Measurements from ENCODE around the gene EIF3L.
A peak's percentile ranks its signal among the peaks of the same experiment; 100 is the strongest.
"Not testable (repeated sequence)": the region's sequence is repeated elsewhere in the genome, so short reads cannot be mapped to it uniquely, and the experiment has no call there.

The EIF3L gene

DNA sequence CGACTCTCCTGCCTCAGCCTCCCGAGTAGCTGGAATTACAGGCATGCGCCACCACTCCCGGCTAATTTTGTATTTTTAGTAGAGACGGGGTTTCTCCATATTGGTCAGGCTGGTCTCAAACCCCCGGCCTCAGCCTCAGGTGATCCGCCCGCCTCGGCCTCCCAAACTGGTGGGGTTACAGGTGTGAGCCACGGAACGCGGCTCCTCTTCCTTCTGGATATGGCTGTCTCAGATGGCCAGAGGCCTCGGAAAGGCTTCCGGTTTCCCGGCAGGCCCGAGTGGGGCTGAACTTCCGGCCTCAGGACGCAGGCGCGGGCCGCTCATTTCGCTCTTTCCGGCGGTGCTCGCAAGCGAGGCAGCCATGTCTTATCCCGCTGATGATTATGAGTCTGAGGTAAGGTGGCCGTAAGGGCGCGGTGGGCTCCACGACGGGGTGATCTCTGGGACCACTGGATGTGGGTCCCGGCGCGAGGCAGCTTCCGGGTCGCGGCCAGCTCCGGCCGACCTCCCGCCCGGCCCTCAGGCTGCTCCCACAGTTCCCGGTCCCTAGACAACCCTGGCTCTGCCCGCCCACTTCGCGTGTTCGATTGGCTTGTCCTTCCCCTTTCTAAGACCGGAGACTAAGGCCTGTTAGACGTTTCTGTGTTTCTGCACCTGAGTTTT lies at the start of gene EIF3L:
Gene EIF3L (plus strand): TSS at position 331 of the 663 bp plus-strand sequence. CDS start 31 bp downstream, at position 362.
- peak; percentile 89 for DNase-seq (ENCODE audit: extremely low spot score, insufficient read length, low read depth)
- FAIRE-seq: peak; percentile 85

DNA sequence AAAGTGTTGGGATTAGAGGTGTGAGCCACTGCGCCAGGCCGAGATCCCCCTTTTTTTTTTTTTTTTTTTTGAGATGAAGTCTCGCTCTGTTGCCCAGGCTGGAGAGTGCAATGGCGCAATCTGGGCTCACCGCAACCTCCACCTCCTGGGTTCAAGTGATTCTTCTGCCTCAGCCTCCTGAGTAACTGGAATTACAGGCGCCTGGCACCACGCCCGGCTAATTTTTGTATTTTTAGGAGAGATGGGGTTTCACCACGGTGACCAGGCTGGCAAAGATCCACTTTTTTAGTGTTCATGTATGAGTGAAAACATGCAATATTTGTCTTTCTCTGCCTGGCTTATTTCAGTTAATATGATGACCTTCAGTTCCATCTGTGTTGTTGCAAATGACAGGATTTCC lies 49.2 kb upstream of the EIF3L start:
- not testable (repeated sequence) for FAIRE-seq; DNase-seq (ENCODE audit: extremely low spot score, insufficient read length, low read depth)

GRCh38 chr22:37801946-37802309 lies 47.3 kb upstream of the EIF3L start:
- DNase-seq (ENCODE audit: extremely low spot score, insufficient read length, low read depth) (no peak), FAIRE-seq (no peak)

- DNase-seq (ENCODE audit: extremely low spot score, insufficient read length, low read depth) (no peak), FAIRE-seq (no peak)
These were observed 46.7 kb upstream of the EIF3L start for GRCh38 chr22:37802310-37803194.

DNA sequence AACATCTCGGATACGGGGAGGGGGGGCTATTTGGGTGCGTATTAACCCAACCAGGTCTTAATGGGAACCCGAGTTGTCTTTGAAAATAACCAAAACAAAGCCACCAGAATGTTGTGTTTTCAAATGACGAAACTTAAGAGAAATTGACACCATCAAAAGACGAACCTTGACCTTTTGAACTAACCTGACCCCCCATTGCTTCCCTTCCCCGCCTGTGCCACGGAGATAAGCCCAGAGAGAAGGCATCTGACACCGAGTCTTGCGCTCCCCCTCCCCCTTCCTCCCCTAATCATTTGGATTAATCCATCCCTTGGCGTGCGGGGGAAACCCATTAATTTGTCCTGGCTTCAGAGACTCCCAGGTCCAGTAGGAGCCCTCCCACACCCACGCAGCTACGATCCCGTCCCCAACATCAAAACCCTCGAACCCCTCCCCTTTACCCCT lies 46.0 kb upstream of the EIF3L start:
- FAIRE-seq: no peak

GRCh38 chr22:37803639-37804351 lies 45.4 kb upstream of the EIF3L start:
- FAIRE-seq (no peak), DNase-seq (ENCODE audit: extremely low spot score, insufficient read length, low read depth) (no peak)

More for the DNA sequence above, 46.0 kb upstream of the EIF3L start:
- no peak for DNase-seq (ENCODE audit: extremely low spot score, insufficient read length, low read depth)

GRCh38 chr22:37804352-37804880 lies 44.8 kb upstream of the EIF3L start:
- FAIRE-seq (no peak), DNase-seq (ENCODE audit: extremely low spot score, insufficient read length, low read depth) (no peak)

- DNase-seq (ENCODE audit: extremely low spot score, insufficient read length, low read depth): no peak
- no peak for FAIRE-seq
These were observed 44.1 kb upstream of the EIF3L start for GRCh38 chr22:37804881-37805809.

DNA sequence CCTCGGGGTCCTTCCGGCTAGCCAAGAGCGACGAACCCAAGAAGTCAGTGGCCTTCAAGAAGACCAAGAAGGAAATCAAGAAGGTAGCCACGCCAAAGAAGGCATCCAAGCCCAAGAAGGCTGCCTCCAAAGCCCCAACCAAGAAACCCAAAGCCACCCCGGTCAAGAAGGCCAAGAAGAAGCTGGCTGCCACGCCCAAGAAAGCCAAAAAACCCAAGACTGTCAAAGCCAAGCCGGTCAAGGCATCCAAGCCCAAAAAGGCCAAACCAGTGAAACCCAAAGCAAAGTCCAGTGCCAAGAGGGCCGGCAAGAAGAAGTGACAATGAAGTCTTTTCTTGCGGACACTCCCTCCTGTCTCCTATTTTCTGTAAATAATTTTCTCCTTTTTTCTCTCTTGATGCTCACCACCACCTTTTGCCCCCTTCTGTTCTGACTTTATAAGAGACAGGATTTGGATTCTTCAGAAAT lies 43.4 kb upstream of the EIF3L start:
- DNase-seq (ENCODE audit: extremely low spot score, insufficient read length, low read depth) (no peak), FAIRE-seq (no peak)

DNA sequence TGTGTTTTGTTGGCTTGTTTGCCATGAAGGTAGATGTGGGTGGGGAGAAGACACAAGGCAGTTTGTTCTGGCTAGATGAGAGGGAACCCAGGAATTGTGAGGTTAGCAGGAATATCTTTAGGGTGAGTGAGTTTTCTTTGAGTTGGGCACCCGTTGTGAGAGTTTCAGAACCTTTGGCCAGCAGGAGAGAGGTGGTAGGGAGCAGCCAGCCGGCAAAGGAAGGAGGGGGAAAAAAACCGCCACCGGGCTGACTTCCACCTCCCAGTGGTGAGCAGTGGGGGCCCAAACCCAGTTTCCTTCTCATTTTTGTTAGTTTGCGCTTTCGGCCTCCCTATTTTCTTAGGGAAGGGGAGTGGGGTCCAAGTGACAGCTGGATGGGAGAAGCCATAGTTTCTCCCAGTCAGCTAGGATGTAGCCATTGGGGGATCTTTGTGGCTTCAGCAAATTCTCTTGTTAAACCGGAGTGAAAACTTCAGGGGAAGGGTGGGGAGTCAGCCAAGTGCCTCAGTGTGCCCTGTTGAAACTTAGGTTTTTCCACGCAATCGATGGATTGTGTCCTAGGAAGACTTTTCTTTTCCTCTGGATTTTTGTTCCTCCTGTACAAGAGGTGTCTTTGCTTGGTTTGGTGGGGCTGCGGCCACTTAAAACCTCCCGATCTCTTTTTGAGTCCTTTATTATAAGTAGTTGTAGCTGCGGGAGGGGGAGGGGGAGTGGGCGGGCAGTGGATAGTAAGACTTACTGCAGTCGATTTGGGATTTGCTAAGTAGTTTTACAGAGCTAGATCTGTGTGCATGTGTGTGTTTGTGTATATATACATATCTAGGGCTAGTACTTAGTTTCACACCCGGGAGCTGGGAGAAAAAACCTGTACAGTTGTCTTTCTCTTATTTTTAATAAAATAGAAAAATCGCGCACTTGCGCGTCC lies 42.5 kb upstream of the EIF3L start:
- FAIRE-seq: no peak
- no peak for DNase-seq (ENCODE audit: extremely low spot score, insufficient read length, low read depth)

GRCh38 chr22:37807410-37808293 lies 41.6 kb upstream of the EIF3L start, which contains the start of gene GCAT:
Gene GCAT (plus strand): TSS chr22:37807934. CDS start chr22:37807968, 34 bp downstream.
- DNase-seq (ENCODE audit: extremely low spot score, insufficient read length, low read depth): peak; percentile 98
- FAIRE-seq: peak; percentile 95

- no peak for FAIRE-seq
- no peak for DNase-seq (ENCODE audit: extremely low spot score, insufficient read length, low read depth)
These were observed 40.9 kb upstream of the EIF3L start for GRCh38 chr22:37808294-37808657.

- FAIRE-seq: no peak
These were observed 39.4 kb upstream of the EIF3L start for GRCh38 chr22:37809672-37810333.

GRCh38 chr22:37811867-37812266 lies 37.4 kb upstream of the EIF3L start:
- FAIRE-seq: no peak

More at GRCh38 chr22:37809672-37810333, 39.4 kb upstream of the EIF3L start:
- no peak for DNase-seq (ENCODE audit: extremely low spot score, insufficient read length, low read depth)

DNA sequence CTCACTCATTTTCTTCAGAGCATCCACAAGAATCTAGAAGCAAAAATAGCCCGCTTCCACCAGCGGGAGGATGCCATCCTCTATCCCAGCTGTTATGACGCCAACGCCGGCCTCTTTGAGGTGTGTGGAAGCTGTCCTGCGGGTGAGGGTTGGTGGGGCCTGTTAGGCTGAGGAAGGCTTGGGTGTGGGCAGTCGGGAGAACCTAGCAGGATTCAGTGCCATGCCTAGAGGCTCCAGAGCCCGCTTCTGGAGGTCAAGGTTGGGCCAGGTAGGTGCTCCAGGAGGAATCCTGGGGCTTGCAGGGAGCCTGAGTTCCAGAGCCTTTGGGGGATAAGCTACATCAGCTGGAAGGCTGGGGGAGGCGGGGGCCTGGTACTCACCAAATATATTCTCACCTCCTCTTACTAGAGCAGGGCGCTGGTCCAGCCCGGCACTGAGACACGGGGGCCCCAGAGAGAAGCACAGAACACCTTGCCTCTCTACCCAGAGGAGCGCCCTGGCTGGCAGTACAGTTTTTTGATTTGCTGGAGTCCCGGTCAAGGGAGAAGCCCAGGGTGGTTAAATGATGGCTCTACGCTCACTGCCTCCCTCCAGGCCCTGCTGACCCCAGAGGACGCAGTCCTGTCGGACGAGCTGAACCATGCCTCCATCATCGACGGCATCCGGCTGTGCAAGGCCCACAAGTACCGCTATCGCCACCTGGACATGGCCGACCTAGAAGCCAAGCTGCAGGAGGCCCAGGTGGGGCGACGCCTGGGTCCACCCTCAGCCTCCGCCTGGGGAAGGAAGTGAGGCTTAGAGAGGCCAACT lies 36.1 kb upstream of the EIF3L start:
- FAIRE-seq (no peak), DNase-seq (ENCODE audit: extremely low spot score, insufficient read length, low read depth) (no peak)

More at GRCh38 chr22:37811867-37812266, 37.4 kb upstream of the EIF3L start:
- DNase-seq (ENCODE audit: extremely low spot score, insufficient read length, low read depth): no peak

DNA sequence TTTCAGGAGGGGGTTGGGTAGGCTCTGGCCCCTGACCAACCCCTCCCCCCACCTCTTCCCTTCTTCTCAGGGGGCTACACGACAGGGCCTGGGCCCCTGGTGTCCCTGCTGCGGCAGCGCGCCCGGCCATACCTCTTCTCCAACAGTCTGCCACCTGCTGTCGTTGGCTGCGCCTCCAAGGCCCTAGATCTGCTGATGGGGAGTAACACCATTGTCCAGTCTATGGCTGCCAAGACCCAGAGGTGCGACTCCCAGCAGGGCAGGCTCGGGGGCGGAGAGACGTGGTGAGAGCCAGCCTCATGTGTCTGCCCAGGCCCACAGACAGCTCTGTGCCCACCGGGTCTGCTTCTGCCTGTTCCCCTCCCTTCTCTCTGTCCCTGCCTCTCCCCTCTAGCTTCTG lies 33.6 kb upstream of the EIF3L start:
- no peak for DNase-seq (ENCODE audit: extremely low spot score, insufficient read length, low read depth)
- FAIRE-seq: no peak
